Prostate gland (tissue), 2 donors: ENCODE data around the gene SCYL1. TPM values are rescaled to one million over a fixed set of nuclear protein-coding genes. Genes with fewer than 3 reads are reported as not detected.

Experiments used
- DNase-seq: peaks from one replicate; pipeline ENCODE4 v3.0.0-alpha.2; 2019; ENCODE audit warnings: low spot score
- H3K27ac ChIP-seq, 2 donors: fragments of 200-600 bp; sonication (generic); 2 replicates each; pipeline ENCODE4 v1.5.1; 2017 to 2019
- H3K27me3 ChIP-seq: fragments of 200-600 bp; sonication (generic); replicated peaks from 2 replicates; pipeline ENCODE4 v1.5.1; 2019; ENCODE audit not compliant: insufficient read depth
- H3K36me3 ChIP-seq, 2 donors: fragments of 200-600 bp; sonication (generic); 1 replicate in 1 of 2; 2 replicates in 1 of 2; pipeline versions ENCODE4 v1.5.1 to v1.8.1; 2017 to 2019
- H3K4me1 ChIP-seq: fragments of 200-600 bp; sonication (generic); replicated peaks from 2 replicates; pipeline ENCODE4 v1.5.1; 2019
- H3K4me3 ChIP-seq, 2 donors: fragments of 200-600 bp; sonication (generic); 2 replicates each; pipeline ENCODE4 v1.5.1; 2017 to 2019
- H3K9me3 ChIP-seq: fragments of 200-600 bp; sonication (generic); 2 replicates; pipeline ENCODE4 v1.5.1; 2017
- POLR2A ChIP-seq: fragments of 450-650 bp; IDR thresholded peaks from one replicate; pipeline ENCODE4 v1.6.1; 2016; ENCODE audit warnings: antibody characterized with exemption, mild to moderate bottlenecking
- POLR2AphosphoS5 ChIP-seq: sonication (generic); formaldehyde crosslinking; IDR thresholded peaks from one replicate; pipeline ENCODE4 v1.6.1; 2017; ENCODE audit warnings: antibody characterized with exemption
- WGBS: methylation state at CpG from one replicate; pipeline ENCODE4 v1.1.5; 2018; 5-methylcytosine and 5-hydroxymethylcytosine counted together
- intact Hi-C: fragments of 100-400 bp; cut with DNase I; formaldehyde crosslinking; loops from one replicate; pipeline ENCODE4 v1.14.2; 2022
- total RNA-seq, 2 donors: library from RNA; depleted of rRNA; stranded (reverse); fragments of >200 nt; gene quantifications; one replicate each; pipeline ENCODE4 v1.1.0, GENCODE V29; 2016
- TF ChIP-seq, protein P1 (sequence below), 4 experiments: fragments of 200-600 bp in 2 of 4; fragments of 450-650 bp in 2 of 4; sonication (generic) in 2 of 4; IDR thresholded peaks; 1 replicate in 3 of 4; 2 replicates in 1 of 4; pipeline ENCODE4 v1.5.1; 2016 to 2019; ENCODE audit warnings: antibody characterized with exemption in 4 of 4, mild to moderate bottlenecking in 2 of 4, moderate library complexity in 2 of 4

SCYL1 gene
- total RNA-seq, 2 donors from 2014 or later = 125 to 177 TPM

DNA sequence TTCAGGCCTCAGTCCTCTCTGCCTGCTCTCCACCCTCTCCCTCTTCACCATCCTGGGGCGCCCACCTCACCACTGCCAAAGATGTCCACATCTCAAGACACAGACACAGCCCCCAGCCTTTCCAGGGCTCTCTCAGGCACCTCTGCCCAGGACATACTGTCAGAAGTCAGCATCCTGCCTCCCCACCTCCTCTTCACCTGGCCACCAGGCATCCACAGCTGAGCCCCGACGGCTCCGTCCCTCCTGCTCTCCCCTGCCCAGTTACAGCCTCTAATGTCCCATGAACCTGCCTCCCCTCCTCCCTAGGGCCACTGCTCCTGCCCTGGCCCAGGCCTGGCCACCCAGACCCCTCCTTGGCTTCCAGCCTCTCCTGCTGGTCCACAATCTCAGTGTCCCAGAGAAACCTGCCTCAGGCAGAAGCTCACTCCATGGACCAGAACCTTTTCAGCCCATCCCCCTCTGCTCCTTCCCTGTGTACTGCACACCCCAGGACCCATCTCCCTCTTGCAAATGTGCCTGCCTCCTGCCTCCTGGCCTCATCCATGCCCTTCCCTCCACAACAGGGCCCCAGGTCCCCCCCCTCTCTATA, 30.1 kb downstream of the SCYL1 start:
- Histone ChIP-seq H3K27ac (no peak overlapping the region), H3K9me3 (no peaks in the 10 kb centered on the region), H3K4me1 (peaks cover 13% of the 10 kb centered on the region), H3K27me3 (no peaks in the 10 kb centered on the region), H3K36me3 (no peaks in the 10 kb centered on the region), H3K4me3 (no peak overlapping the region)
- TF ChIP-seq POLR2A (no peak), POLR2AphosphoS5 (no peak)
- TF ChIP-seq, protein P1, sequence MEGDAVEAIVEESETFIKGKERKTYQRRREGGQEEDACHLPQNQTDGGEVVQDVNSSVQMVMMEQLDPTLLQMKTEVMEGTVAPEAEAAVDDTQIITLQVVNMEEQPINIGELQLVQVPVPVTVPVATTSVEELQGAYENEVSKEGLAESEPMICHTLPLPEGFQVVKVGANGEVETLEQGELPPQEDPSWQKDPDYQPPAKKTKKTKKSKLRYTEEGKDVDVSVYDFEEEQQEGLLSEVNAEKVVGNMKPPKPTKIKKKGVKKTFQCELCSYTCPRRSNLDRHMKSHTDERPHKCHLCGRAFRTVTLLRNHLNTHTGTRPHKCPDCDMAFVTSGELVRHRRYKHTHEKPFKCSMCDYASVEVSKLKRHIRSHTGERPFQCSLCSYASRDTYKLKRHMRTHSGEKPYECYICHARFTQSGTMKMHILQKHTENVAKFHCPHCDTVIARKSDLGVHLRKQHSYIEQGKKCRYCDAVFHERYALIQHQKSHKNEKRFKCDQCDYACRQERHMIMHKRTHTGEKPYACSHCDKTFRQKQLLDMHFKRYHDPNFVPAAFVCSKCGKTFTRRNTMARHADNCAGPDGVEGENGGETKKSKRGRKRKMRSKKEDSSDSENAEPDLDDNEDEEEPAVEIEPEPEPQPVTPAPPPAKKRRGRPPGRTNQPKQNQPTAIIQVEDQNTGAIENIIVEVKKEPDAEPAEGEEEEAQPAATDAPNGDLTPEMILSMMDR (IDR thresholded peaks at IDR 0.05) = no peak
- 57% methylated on average over 4 of the region's 4 CpGs for WGBS
- DNase-seq = no peak
- intact Hi-C loops = no loop called here

DNA sequence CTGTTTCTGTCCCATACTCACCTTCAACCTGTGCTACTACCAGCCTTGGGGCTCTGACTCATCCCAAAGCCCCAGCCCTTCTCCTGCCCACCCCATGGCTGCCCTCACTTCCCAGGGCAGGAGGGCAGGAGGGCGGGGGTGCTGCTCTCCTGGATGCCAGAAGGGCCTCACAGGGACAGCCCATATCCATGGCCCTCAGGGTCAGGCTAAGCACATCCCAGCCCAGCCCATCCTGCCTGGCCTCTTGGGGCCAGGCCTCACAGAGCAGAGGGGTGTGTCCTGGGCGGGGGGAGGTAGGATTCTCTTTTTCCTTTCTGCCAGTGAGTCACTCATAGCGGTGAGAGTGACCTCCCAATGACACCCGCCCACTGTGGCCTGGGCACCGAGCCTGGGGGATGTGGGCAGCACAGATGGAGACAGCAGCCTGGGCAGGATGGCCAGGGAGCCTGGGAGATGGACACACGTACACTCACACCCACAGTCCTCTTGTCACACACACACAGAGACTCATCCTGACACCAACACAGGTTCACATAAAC, 30.9 kb downstream of the SCYL1 start:
- Histone ChIP-seq H3K4me1 (peaks cover 13% of the 10 kb centered on the region), H3K9me3 (no peaks in the 10 kb centered on the region), H3K4me3 (no peak overlapping the region), H3K27me3 (no peaks in the 10 kb centered on the region), H3K36me3 (no peaks in the 10 kb centered on the region), H3K27ac (peak overlapping the region in 1 of 2 donors; percentile 14)
- intact Hi-C loops = no loop called here
- TF ChIP-seq POLR2AphosphoS5 (no peak), POLR2A (peak; percentile 27)
- 41% methylated on average over 6 of the region's 6 CpGs for WGBS
- DNase-seq = no peak

DNA sequence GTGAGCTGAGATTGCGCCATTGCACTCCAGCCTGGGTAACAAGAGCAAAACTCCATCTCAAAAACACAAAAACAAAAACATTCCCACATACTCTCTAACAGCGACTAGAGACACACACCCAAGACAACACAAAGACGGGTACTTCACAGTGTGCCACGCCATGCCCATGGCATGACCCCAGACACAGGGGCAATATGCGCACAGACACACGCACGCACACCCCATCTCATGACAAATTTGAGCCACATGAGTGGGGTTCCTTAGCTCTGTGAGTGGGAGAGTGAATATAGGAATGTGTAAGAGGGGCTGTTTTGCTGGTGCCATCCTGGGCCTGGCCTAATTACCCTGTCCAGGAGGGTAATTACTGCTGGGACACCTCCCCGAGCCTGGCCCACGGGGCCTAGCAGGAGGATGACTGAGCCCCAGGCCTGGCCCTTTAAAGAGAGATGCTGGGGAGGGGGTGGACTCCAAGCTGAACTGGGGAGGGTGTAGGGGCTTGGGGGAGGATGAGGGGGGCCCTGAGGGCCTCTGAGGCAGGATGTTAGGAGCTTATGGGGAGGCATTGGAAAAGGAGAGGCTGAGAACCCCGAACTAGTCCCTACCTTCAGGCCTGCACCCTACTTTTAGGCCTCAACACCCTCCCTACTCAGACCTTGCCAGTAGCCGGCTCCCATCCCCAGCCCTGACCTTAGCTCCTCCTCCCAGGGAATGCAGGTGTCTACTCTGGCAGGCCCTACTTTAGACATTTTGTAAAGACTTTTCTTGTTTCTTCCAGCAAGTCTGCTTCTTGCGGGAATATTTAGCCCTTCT, 31.8 kb downstream of the SCYL1 start:
- no peak for DNase-seq
- H3K27me3 ChIP-seq = no peaks in the 10 kb centered on the region
- TF ChIP-seq POLR2A (no peak), POLR2AphosphoS5 (no peak)
- TF ChIP-seq, protein P1 (IDR thresholded peaks at IDR 0.05) = no peak
- H3K9me3 ChIP-seq = no peaks in the 10 kb centered on the region
- intact Hi-C loops = no loop called here
- H3K27ac ChIP-seq = peak overlapping the region; percentile 88 to 93
- H3K4me1 ChIP-seq = peaks cover 13% of the 10 kb centered on the region
- H3K36me3 ChIP-seq = no peaks in the 10 kb centered on the region
- peak overlapping the region; percentile 59 to 61 for H3K4me3 ChIP-seq
- 64% methylated on average over 12 of the region's 12 CpGs for WGBS

DNA sequence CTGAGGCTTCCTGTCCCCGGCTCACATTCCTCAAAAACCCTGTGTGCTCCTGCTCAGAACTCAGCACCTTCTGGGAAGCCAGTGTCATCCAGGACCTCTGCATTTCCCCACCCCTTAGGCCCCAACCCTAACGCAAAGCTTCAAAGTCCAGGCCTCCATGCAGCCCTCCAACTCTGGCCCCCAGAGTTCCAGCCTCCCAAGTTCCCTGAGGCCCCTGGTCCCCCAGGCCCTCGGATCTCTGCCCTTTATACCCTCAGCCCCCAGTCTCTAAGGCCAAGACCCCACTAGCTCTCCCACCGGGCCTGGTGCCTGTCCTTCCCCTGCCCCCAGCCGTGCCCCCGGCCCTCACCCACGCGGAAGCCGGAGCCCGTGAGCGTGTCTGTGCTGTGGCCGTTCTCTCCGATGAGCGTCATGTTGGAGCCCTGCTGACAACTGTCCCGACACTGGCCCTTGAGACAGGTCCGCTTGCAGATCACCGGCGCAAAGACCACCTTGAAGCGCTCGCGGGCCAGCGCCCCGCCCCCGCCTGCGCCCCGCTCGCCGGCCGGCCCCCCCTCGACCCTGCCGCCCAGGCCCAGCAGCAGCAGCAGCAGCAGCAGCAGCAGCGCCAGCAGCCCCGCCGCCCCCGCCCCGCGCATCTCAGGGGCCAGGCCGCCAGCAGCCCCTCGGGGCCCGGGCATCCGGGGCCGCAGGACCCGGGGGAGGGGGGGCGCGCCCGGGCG, 32.6 kb downstream of the SCYL1 start:
- intact Hi-C loops = no loop called here
- Histone ChIP-seq H3K36me3 (no peaks in the 10 kb centered on the region), H3K27ac (peak overlapping the region; percentile 88 to 93), H3K4me3 (peak overlapping the region; percentile 59 to 61), H3K27me3 (no peaks in the 10 kb centered on the region), H3K9me3 (no peaks in the 10 kb centered on the region), H3K4me1 (peaks cover 13% of the 10 kb centered on the region)
- no peak for DNase-seq
- WGBS = 3% methylated on average over 20 of the region's 47 CpGs
- TF ChIP-seq, protein P1 (IDR thresholded peaks at IDR 0.05) = no peak
- no peak for TF ChIP-seq POLR2AphosphoS5
- TF ChIP-seq POLR2A = no peak
